ENCODE results near the gene TMEM51.

- TF ChIP-seq, protein P1, sequence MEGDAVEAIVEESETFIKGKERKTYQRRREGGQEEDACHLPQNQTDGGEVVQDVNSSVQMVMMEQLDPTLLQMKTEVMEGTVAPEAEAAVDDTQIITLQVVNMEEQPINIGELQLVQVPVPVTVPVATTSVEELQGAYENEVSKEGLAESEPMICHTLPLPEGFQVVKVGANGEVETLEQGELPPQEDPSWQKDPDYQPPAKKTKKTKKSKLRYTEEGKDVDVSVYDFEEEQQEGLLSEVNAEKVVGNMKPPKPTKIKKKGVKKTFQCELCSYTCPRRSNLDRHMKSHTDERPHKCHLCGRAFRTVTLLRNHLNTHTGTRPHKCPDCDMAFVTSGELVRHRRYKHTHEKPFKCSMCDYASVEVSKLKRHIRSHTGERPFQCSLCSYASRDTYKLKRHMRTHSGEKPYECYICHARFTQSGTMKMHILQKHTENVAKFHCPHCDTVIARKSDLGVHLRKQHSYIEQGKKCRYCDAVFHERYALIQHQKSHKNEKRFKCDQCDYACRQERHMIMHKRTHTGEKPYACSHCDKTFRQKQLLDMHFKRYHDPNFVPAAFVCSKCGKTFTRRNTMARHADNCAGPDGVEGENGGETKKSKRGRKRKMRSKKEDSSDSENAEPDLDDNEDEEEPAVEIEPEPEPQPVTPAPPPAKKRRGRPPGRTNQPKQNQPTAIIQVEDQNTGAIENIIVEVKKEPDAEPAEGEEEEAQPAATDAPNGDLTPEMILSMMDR (IDR thresholded peaks at IDR 0.05; ENCODE audit: low read depth, low read length, poor library complexity, severe bottlenecking): no peak
- TF ChIP-seq EZH2phosphoT487 (IDR thresholded peaks at IDR 0.05; ENCODE audit: borderline replicate concordance, low read length): no peak
Measured at GRCh38 chr1:15189692-15190370, 36.3 kb downstream of the TMEM51 start.

Data from DOHH2 (cell line).